ENCODE data around the gene ADIPOR1.
"Not testable (repeated sequence)": the region's sequence is repeated elsewhere in the genome, so short reads cannot be mapped to it uniquely, and the experiment has no call there.

The ADIPOR1 gene

GRCh38 chr1:202957733-202958543, at the start of gene ADIPOR1:
TSS of gene ADIPOR1 (minus strand) at chr1:202958312. CDS start at chr1:202951070, 7,242 bp downstream.
- DNase-seq (ENCODE audit: low read depth in 2 of 2), result peak; percentile 82 to 86

- peak; percentile 84 to 92 for DNase-seq (ENCODE audit: low read depth in 2 of 2)
Observed at GRCh38 chr1:203006948-203007871, 49.1 kb upstream of the ADIPOR1 start, which contains the start of gene TMEM183A. TSS of gene TMEM183A (plus strand) at chr1:203007374. CDS start at chr1:203007466, 92 bp downstream.

GRCh38 chr1:203005395-203006142, 47.5 kb upstream of the ADIPOR1 start:
- DNase-seq (ENCODE audit: low read depth in 2 of 2), result not testable (repeated sequence)

- no peak for DNase-seq (ENCODE audit: low read depth in 2 of 2)
Observed at GRCh38 chr1:203002951-203003350, 44.8 kb upstream of the ADIPOR1 start.

GRCh38 chr1:203001986-203002385, 43.9 kb upstream of the ADIPOR1 start:
- DNase-seq (ENCODE audit: low read depth in 2 of 2), result no peak

GRCh38 chr1:203000217-203000944, 42.3 kb upstream of the ADIPOR1 start:
- no peak for DNase-seq (ENCODE audit: low read depth in 2 of 2)

GRCh38 chr1:202998836-202999750, 41.0 kb upstream of the ADIPOR1 start:
- peak in 1 of 2 donors; percentile 18 for DNase-seq (ENCODE audit: low read depth in 2 of 2)

- DNase-seq (ENCODE audit: low read depth in 2 of 2), result no peak
Observed at GRCh38 chr1:202994756-202995155, 36.6 kb upstream of the ADIPOR1 start.

- DNase-seq (ENCODE audit: low read depth in 2 of 2), result no peak
Observed at GRCh38 chr1:202991112-202991511, 33.0 kb upstream of the ADIPOR1 start.

GRCh38 chr1:202989879-202990278, 31.8 kb upstream of the ADIPOR1 start:
- DNase-seq (ENCODE audit: low read depth in 2 of 2), result no peak

- DNase-seq (ENCODE audit: low read depth in 2 of 2), result no peak
Observed at GRCh38 chr1:202987922-202988583, 29.9 kb upstream of the ADIPOR1 start.

- no peak for DNase-seq (ENCODE audit: low read depth in 2 of 2)
Observed at GRCh38 chr1:202987255-202987654, 29.1 kb upstream of the ADIPOR1 start.

GRCh38 chr1:202986120-202986519, 28.0 kb upstream of the ADIPOR1 start:
- not testable (repeated sequence) for DNase-seq (ENCODE audit: low read depth in 2 of 2)

GRCh38 chr1:202982715-202983430, 24.8 kb upstream of the ADIPOR1 start:
- no peak for DNase-seq (ENCODE audit: low read depth in 2 of 2)

GRCh38 chr1:202981939-202982338, 23.8 kb upstream of the ADIPOR1 start:
- no peak for DNase-seq (ENCODE audit: low read depth in 2 of 2)

- DNase-seq (ENCODE audit: low read depth in 2 of 2), result no peak
Observed at GRCh38 chr1:202979459-202979858, 21.3 kb upstream of the ADIPOR1 start.

GRCh38 chr1:202976633-202977032, 18.5 kb upstream of the ADIPOR1 start:
- DNase-seq (ENCODE audit: low read depth in 2 of 2), result no peak

GRCh38 chr1:202974856-202975255, 16.7 kb upstream of the ADIPOR1 start:
- DNase-seq (ENCODE audit: low read depth in 2 of 2), result no peak

GRCh38 chr1:202972046-202972445, 13.9 kb upstream of the ADIPOR1 start:
- DNase-seq (ENCODE audit: low read depth in 2 of 2), result no peak
